Measurements from ENCODE around the gene RNF38.

GRCh38 chr9:36316049-36316448 is 84.0 kb downstream of the RNF38 start:
- no peak for TF ChIP-seq POLR2A (IDR thresholded peaks at IDR 0.05)
- TF ChIP-seq POLR2AphosphoS5 (IDR thresholded peaks at IDR 0.05; ENCODE audit: insufficient read depth in 1 of 2, low read depth in 1 of 2), result no peak

Data from vagina (tissue), 2 donors.